Smooth muscle cell of the brain vasculature (primary cell): ENCODE measurements around the gene PDS5B.
"Not testable (repeated sequence)": the region's sequence is repeated elsewhere in the genome, so short reads cannot be mapped to it uniquely, and the experiment has no call there.

ENCODE experiments used
- DNase-seq: peaks from one replicate; pipeline ENCODE4 v3.0.0-alpha.2; 2012; ENCODE audit warnings: low read depth, low spot score

PDS5B gene

GRCh38 chr13:32647926-32648325 lies 61.7 kb downstream of the PDS5B start:
- DNase-seq: no peak

GRCh38 chr13:32650705-32651311 lies 64.6 kb downstream of the PDS5B start:
- peak; percentile 37 for DNase-seq

- no peak for DNase-seq
These were observed 71.1 kb downstream of the PDS5B start for GRCh38 chr13:32657309-32657708.

- DNase-seq: no peak
These were observed 73.5 kb downstream of the PDS5B start for GRCh38 chr13:32659736-32660135.

- DNase-seq: no peak
These were observed 74.0 kb downstream of the PDS5B start for GRCh38 chr13:32660227-32660626.

- no peak for DNase-seq
These were observed 75.4 kb downstream of the PDS5B start for GRCh38 chr13:32661685-32662084.

- no peak for DNase-seq
These were observed 77.4 kb downstream of the PDS5B start for GRCh38 chr13:32663660-32664059.

- no peak for DNase-seq
These were observed 80.8 kb downstream of the PDS5B start for GRCh38 chr13:32666990-32667571.

- peak; percentile 24 for DNase-seq
These were observed 82.9 kb downstream of the PDS5B start for GRCh38 chr13:32669030-32669646.

GRCh38 chr13:32674503-32674902 lies 88.3 kb downstream of the PDS5B start:
- no peak for DNase-seq

- DNase-seq: no peak
These were observed 90.0 kb downstream of the PDS5B start for GRCh38 chr13:32676242-32676641.

- DNase-seq: no peak
These were observed 95.9 kb downstream of the PDS5B start for GRCh38 chr13:32682130-32682529.

GRCh38 chr13:32682740-32683139 lies 96.5 kb downstream of the PDS5B start:
- no peak for DNase-seq

GRCh38 chr13:32687275-32687674 lies 101.0 kb downstream of the PDS5B start:
- no peak for DNase-seq

GRCh38 chr13:32695602-32696250 lies 109.5 kb downstream of the PDS5B start:
- no peak for DNase-seq

- no peak for DNase-seq
These were observed 121.2 kb downstream of the PDS5B start for GRCh38 chr13:32707471-32707870.

GRCh38 chr13:32713397-32713796 lies 127.1 kb downstream of the PDS5B start:
- DNase-seq: no peak

- not testable (repeated sequence) for DNase-seq
These were observed 129.9 kb downstream of the PDS5B start for GRCh38 chr13:32716201-32716600.

- no peak for DNase-seq
These were observed 133.8 kb downstream of the PDS5B start for GRCh38 chr13:32720026-32720425.

GRCh38 chr13:32721131-32722034 lies 135.1 kb downstream of the PDS5B start:
- DNase-seq: not testable (repeated sequence)

- no peak for DNase-seq
These were observed 136.1 kb downstream of the PDS5B start for GRCh38 chr13:32722340-32722739.

GRCh38 chr13:32723987-32724386 lies 137.7 kb downstream of the PDS5B start:
- DNase-seq: no peak
